ENCODE measurements around the gene TEX52.

- TF ChIP-seq CTCF (IDR thresholded peaks at IDR 0.05; ENCODE audit: poor library complexity, severe bottlenecking) (peak; percentile 70), RAD21 (conservative IDR thresholded peaks at IDR 0.05) (peak; percentile 54), POLR2AphosphoS5 (IDR thresholded peaks at IDR 0.05) (no peak), MXI1 (conservative IDR thresholded peaks at IDR 0.05; ENCODE audit: poor library complexity, severe bottlenecking) (no peak), TAF1 (IDR thresholded peaks at IDR 0.05; ENCODE audit: low read depth) (no peak), EZH2 (IDR thresholded peaks at IDR 0.05; ENCODE audit: borderline replicate concordance, insufficient read depth, low read length, poor library complexity, severe bottlenecking) (no peak)
Measured at GRCh38 chr12:2853626-2854025, 3.2 kb downstream of the TEX52 start.
